Measurements from ENCODE around the gene SLC13A3. TPM values are rescaled to one million over a fixed set of nuclear protein-coding genes. Genes with fewer than 3 reads are reported as not detected.

The SLC13A3 gene
- polyA plus RNA-seq, 1 donor: 3.7 TPM

DNA sequence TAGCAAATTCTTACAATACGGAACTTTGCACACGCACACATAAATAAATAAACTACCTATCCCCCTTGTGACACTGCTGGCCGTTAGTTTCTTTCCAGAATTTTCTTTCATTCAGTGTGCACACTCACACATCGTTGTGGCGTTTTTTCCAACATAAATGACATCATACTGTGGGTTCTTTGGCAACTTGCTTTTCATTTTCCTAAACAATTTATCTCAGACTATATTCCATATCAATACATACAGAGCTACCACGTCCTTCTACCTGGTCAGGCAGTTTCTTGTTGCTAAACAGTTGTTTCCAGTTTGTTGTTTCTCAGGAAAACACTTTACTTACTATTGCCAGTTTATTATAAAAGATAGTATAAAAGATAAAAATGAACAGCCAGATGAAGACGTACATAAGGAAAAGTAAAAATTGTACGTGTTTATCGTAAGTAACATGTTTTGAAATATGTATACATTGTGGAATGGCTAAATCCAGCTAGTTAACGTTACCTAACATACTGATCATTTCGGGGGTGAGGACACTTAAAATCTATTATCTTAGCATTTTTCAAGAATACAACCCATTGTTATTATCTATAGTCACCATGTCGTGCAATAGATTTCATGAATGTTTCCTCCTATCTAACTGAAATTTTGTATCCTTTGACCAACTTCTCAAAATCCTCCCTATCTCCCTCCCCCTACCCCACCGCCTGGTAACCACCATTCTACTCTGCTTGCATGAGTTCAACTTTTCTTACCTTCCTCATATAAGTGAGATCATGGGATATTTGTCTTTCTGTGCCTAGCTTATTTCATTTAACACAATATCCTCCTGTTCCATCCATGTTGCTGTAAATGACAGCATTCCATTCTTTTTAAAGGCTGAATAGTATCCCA lies 39.2 kb upstream of the SLC13A3 start:
- no peaks in the 10 kb centered on the region for H3K27me3 ChIP-seq (ENCODE audit: control insufficient read depth, insufficient read depth, low read length)
- H3K9me3 ChIP-seq (ENCODE audit: control insufficient read depth, low read depth, low read length): no peaks in the 10 kb centered on the region
- peak overlapping the region; percentile 71 for H3K4me3 ChIP-seq (ENCODE audit: low read length)
- peak in 1 of 2 donors; percentile 44 for DNase-seq
- WGBS (ENCODE audit: insufficient coverage, low lambda C conversion rate): 64% methylated on average over 11 of the region's 13 CpGs
- H3K27ac ChIP-seq (ENCODE audit: low read length): peak overlapping the region; percentile 78
- peaks cover 4% of the 10 kb centered on the region for H3K36me3 ChIP-seq (ENCODE audit: control insufficient read depth, insufficient read depth, low read length)
- H3K4me1 ChIP-seq (ENCODE audit: control insufficient read depth, insufficient read depth, low read length): no peaks in the 10 kb centered on the region

GRCh38 chr20:46689754-46690085 lies 38.5 kb upstream of the SLC13A3 start:
- Histone ChIP-seq H3K36me3 (ENCODE audit: control insufficient read depth, insufficient read depth, low read length) (peaks cover 4% of the 10 kb centered on the region), H3K27me3 (ENCODE audit: control insufficient read depth, insufficient read depth, low read length) (no peaks in the 10 kb centered on the region), H3K4me3 (ENCODE audit: low read length) (peak overlapping the region; percentile 71), H3K9me3 (ENCODE audit: control insufficient read depth, low read depth, low read length) (no peaks in the 10 kb centered on the region), H3K27ac (ENCODE audit: low read length) (peak overlapping the region; percentile 78), H3K4me1 (ENCODE audit: control insufficient read depth, insufficient read depth, low read length) (no peaks in the 10 kb centered on the region)
- no CpG with 5 or more reads among the region's 12 CpGs for WGBS (ENCODE audit: insufficient coverage, low lambda C conversion rate)
- no peak for DNase-seq

GRCh38 chr20:46689082-46689753 lies 38.0 kb upstream of the SLC13A3 start, which contains the start of gene TP53RK:
Gene TP53RK (minus strand): TSS chr20:46689444. CDS start chr20:46689414, 30 bp downstream.
- peak within 1 kb of the TSS; percentile 89 for H3K27ac ChIP-seq (ENCODE audit: low read length)
- H3K4me3 ChIP-seq (ENCODE audit: low read length): peak within 1 kb of the TSS; percentile 71
- DNase-seq: peak; percentile 100
- H3K9me3 ChIP-seq (ENCODE audit: control insufficient read depth, low read depth, low read length): no peaks in the 10 kb centered on the region
- no peaks in the 10 kb centered on the region for H3K27me3 ChIP-seq (ENCODE audit: control insufficient read depth, insufficient read depth, low read length)
- WGBS (ENCODE audit: insufficient coverage, low lambda C conversion rate): no CpG with 5 or more reads among the region's 71 CpGs
- H3K36me3 ChIP-seq (ENCODE audit: control insufficient read depth, insufficient read depth, low read length): peaks cover 4% of the 10 kb centered on the region
- H3K4me1 ChIP-seq (ENCODE audit: control insufficient read depth, insufficient read depth, low read length): no peaks in the 10 kb centered on the region

GRCh38 chr20:46688151-46689081 lies 37.2 kb upstream of the SLC13A3 start:
- H3K4me1 ChIP-seq (ENCODE audit: control insufficient read depth, insufficient read depth, low read length): no peaks in the 10 kb centered on the region
- 40% methylated on average over 2 of the region's 20 CpGs for WGBS (ENCODE audit: insufficient coverage, low lambda C conversion rate)

DNA sequence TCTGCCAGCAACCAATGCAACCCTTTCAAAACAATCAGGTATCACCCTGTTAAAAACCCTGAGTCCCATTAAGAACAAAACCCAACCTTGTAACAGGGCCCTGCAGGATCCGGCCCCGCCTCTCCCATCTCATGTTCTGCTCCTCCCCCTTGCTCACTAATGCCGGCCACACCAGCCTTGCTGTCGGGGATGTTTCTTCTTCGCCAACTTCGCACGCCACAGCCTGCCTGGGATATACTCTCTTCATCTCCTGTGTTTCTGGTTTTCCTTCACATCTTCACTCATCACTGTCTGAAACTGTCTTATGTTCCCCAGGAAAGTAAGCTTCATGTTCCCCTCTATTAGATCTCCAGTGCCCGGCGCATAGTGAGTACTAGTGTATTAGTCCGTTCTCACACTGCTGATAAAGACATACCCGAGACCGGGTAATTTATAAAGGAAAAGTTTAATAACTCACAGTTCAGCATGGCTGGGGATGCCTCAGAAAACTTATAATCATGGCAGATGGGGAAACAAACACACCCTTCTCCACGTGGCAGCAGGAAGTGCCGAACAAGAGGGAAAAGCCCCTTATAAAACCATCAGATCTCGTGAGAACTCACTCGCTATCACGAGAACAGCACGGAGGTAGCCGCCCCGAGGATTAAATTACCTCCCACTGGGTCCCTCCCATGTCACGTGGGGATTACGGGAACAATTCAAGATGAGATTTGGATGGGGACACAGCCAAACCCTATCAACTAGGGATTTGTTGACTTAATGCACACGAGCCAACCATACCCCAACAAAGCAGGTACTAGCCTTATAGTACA lies 32.9 kb upstream of the SLC13A3 start:
- peaks cover 4% of the 10 kb centered on the region for H3K36me3 ChIP-seq (ENCODE audit: control insufficient read depth, insufficient read depth, low read length)
- H3K4me3 ChIP-seq (ENCODE audit: low read length): peak overlapping the region; percentile 23
- H3K27ac ChIP-seq (ENCODE audit: low read length): peak overlapping the region; percentile 31
- DNase-seq: peak; percentile 48 to 72
- no CpG with 5 or more reads among the region's 23 CpGs for WGBS (ENCODE audit: insufficient coverage, low lambda C conversion rate)
- no peaks in the 10 kb centered on the region for H3K27me3 ChIP-seq (ENCODE audit: control insufficient read depth, insufficient read depth, low read length)
- no peaks in the 10 kb centered on the region for H3K4me1 ChIP-seq (ENCODE audit: control insufficient read depth, insufficient read depth, low read length)
- H3K9me3 ChIP-seq (ENCODE audit: control insufficient read depth, low read depth, low read length): no peaks in the 10 kb centered on the region

More at GRCh38 chr20:46688151-46689081, 37.2 kb upstream of the SLC13A3 start:
- peaks cover 4% of the 10 kb centered on the region for H3K36me3 ChIP-seq (ENCODE audit: control insufficient read depth, insufficient read depth, low read length)
- peak overlapping the region; percentile 71 for H3K4me3 ChIP-seq (ENCODE audit: low read length)
- H3K27ac ChIP-seq (ENCODE audit: low read length): peak overlapping the region; percentile 89
- no peaks in the 10 kb centered on the region for H3K9me3 ChIP-seq (ENCODE audit: control insufficient read depth, low read depth, low read length)
- H3K27me3 ChIP-seq (ENCODE audit: control insufficient read depth, insufficient read depth, low read length): no peaks in the 10 kb centered on the region
- peak in 1 of 2 donors; percentile 47 for DNase-seq

- peaks cover 4% of the 10 kb centered on the region for H3K36me3 ChIP-seq (ENCODE audit: control insufficient read depth, insufficient read depth, low read length)
- H3K9me3 ChIP-seq (ENCODE audit: control insufficient read depth, low read depth, low read length): no peaks in the 10 kb centered on the region
- H3K27me3 ChIP-seq (ENCODE audit: control insufficient read depth, insufficient read depth, low read length): no peaks in the 10 kb centered on the region
- no CpG with 5 or more reads among the region's 8 CpGs for WGBS (ENCODE audit: insufficient coverage, low lambda C conversion rate)
- DNase-seq: no peak
- H3K27ac ChIP-seq (ENCODE audit: low read length): peak overlapping the region; percentile 31
- H3K4me1 ChIP-seq (ENCODE audit: control insufficient read depth, insufficient read depth, low read length): no peaks in the 10 kb centered on the region
- H3K4me3 ChIP-seq (ENCODE audit: low read length): peak overlapping the region; percentile 23
Measured at GRCh38 chr20:46683668-46683938, 32.3 kb upstream of the SLC13A3 start.

- H3K4me3 ChIP-seq (ENCODE audit: low read length): peak overlapping the region; percentile 23
- no peak for DNase-seq
- no peaks in the 10 kb centered on the region for H3K27me3 ChIP-seq (ENCODE audit: control insufficient read depth, insufficient read depth, low read length)
- peaks cover 4% of the 10 kb centered on the region for H3K36me3 ChIP-seq (ENCODE audit: control insufficient read depth, insufficient read depth, low read length)
- H3K4me1 ChIP-seq (ENCODE audit: control insufficient read depth, insufficient read depth, low read length): no peaks in the 10 kb centered on the region
- no CpG with 5 or more reads among the region's 12 CpGs for WGBS (ENCODE audit: insufficient coverage, low lambda C conversion rate)
- no peak overlapping the region for H3K27ac ChIP-seq (ENCODE audit: low read length)
- no peaks in the 10 kb centered on the region for H3K9me3 ChIP-seq (ENCODE audit: control insufficient read depth, low read depth, low read length)
Measured at GRCh38 chr20:46683011-46683667, 31.9 kb upstream of the SLC13A3 start.

GRCh38 chr20:46682063-46682821 lies 31.0 kb upstream of the SLC13A3 start:
- Histone ChIP-seq H3K9me3 (ENCODE audit: control insufficient read depth, low read depth, low read length) (no peaks in the 10 kb centered on the region), H3K4me3 (ENCODE audit: low read length) (no peak overlapping the region), H3K36me3 (ENCODE audit: control insufficient read depth, insufficient read depth, low read length) (peaks cover 4% of the 10 kb centered on the region), H3K27ac (ENCODE audit: low read length) (no peak overlapping the region), H3K27me3 (ENCODE audit: control insufficient read depth, insufficient read depth, low read length) (no peaks in the 10 kb centered on the region), H3K4me1 (ENCODE audit: control insufficient read depth, insufficient read depth, low read length) (no peaks in the 10 kb centered on the region)
- no CpG with 5 or more reads among the region's 9 CpGs for WGBS (ENCODE audit: insufficient coverage, low lambda C conversion rate)
- no peak for DNase-seq

All from large intestine (tissue), 3 donors.